ENCODE data around the gene CLDN8.

- TF ChIP-seq POLR2AphosphoS5 (IDR thresholded peaks at IDR 0.05; ENCODE audit: low read depth, low read length) (no peak), CTCF (IDR thresholded peaks at IDR 0.05) (no peak)
Measured at GRCh38 chr21:30209601-30210000, 6.3 kb downstream of the CLDN8 start.

Measured in Panc1 (cell line).